Breast epithelium (tissue), 4 donors: ENCODE data around the gene ANKS3. TPM values are rescaled to one million over a fixed set of nuclear protein-coding genes. Genes with fewer than 3 reads are reported as not detected.

ENCODE experiments used
- DNase-seq, 2 donors: peaks; one replicate each; pipeline ENCODE4 v3.0.0-alpha.2; 2019; ENCODE audit warnings: low spot score in 2 of 2
- H3K27ac ChIP-seq, 2 donors: fragments of 200-600 bp; sonication (generic) in 1 of 2; one replicate each; pipeline ENCODE4 v1.5.1; 2016 to 2019; ENCODE audit warnings: mild to moderate bottlenecking in 1 of 2
- H3K27me3 ChIP-seq, 2 donors: fragments of 200-600 bp; sonication (generic) in 1 of 2; one replicate each; pipeline versions ENCODE4 v1.5.1 to v1.6.0; 2017 to 2019; ENCODE audit warnings: control low read depth in 1 of 2, mild to moderate bottlenecking in 1 of 2
- H3K36me3 ChIP-seq: fragments of 200-600 bp; one replicate; pipeline ENCODE4 v1.5.1; 2019
- H3K4me1 ChIP-seq, 2 donors: fragments of 200-600 bp; sonication (generic); one replicate each; pipeline ENCODE4 v1.5.1; 2016 to 2019; ENCODE audit warnings: control low read depth in 1 of 2
- H3K4me3 ChIP-seq, 3 donors: fragments of 200-600 bp; sonication (generic); 1 replicate in 2 of 3; 2 replicates in 1 of 3; pipeline ENCODE4 v1.5.1; 2016 to 2019; ENCODE audit warnings: mild to moderate bottlenecking in 3 of 3, moderate library complexity in 2 of 3
- H3K9me3 ChIP-seq, 2 donors: fragments of 200-600 bp; sonication (generic) in 1 of 2; one replicate each; pipeline ENCODE4 v1.5.1; 2016 to 2019; ENCODE audit warnings: control low read depth in 1 of 2
- CTCF ChIP-seq, 3 donors: fragments of 450-650 bp; IDR thresholded peaks; one replicate each; pipeline ENCODE4 v1.5.1; 2016 to 2017; ENCODE audit warnings: antibody characterized with exemption in 3 of 3, mild to moderate bottlenecking in 3 of 3, moderate library complexity in 3 of 3
- POLR2A ChIP-seq: fragments of 450-650 bp; IDR thresholded peaks from one replicate; pipeline ENCODE4 v1.6.1; 2016; ENCODE audit warnings: antibody characterized with exemption, mild to moderate bottlenecking, moderate library complexity
- POLR2AphosphoS5 ChIP-seq, 3 donors: sonication (generic); formaldehyde crosslinking; IDR thresholded peaks; one replicate each; pipeline ENCODE4 v1.6.1; 2017; ENCODE audit warnings: antibody characterized with exemption in 3 of 3
- intact Hi-C: fragments of 100-400 bp; cut with DNase I; formaldehyde crosslinking; loops from one replicate; pipeline ENCODE4 v1.15.1; 2023; ENCODE audit warnings: low total_unique reads
- total RNA-seq, 3 donors: library from RNA; depleted of rRNA; stranded (reverse); fragments of >200 nt; gene quantifications; one replicate each; pipeline ENCODE4 v1.1.0, GENCODE V29; 2016

Gene ANKS3
- total RNA-seq, 3 donors from 2014 or later, result 12.6 to 33.1 (median 23.6) TPM

GRCh38 chr16:4673387-4674046 lies 60.6 kb downstream of the ANKS3 start:
- Histone ChIP-seq H3K9me3 (no peaks in the 10 kb centered on the region), H3K4me1 (no peaks in the 10 kb centered on the region), H3K27ac (no peak overlapping the region), H3K4me3 (no peak overlapping the region), H3K36me3 (no peaks in the 10 kb centered on the region), H3K27me3 (no peaks in the 10 kb centered on the region)
- no peak for TF ChIP-seq POLR2AphosphoS5 (IDR thresholded peaks at IDR 0.05)
- no peak for TF ChIP-seq CTCF (IDR thresholded peaks at IDR 0.05)
- no peak for TF ChIP-seq POLR2A
- DNase-seq, result no peak
- intact Hi-C loops, result no loop called here

GRCh38 chr16:4668313-4668960 lies 65.6 kb downstream of the ANKS3 start:
- Histone ChIP-seq H3K27ac (no peak overlapping the region), H3K4me3 (no peak overlapping the region), H3K4me1 (no peaks in the 10 kb centered on the region), H3K36me3 (no peaks in the 10 kb centered on the region), H3K27me3 (no peaks in the 10 kb centered on the region), H3K9me3 (no peaks in the 10 kb centered on the region)
- TF ChIP-seq POLR2A, result no peak
- no peak for TF ChIP-seq POLR2AphosphoS5 (IDR thresholded peaks at IDR 0.05)
- TF ChIP-seq CTCF (IDR thresholded peaks at IDR 0.05), result no peak
- intact Hi-C loops, result no loop called here
- no peak for DNase-seq

GRCh38 chr16:4667203-4667963 lies 66.7 kb downstream of the ANKS3 start:
- no peaks in the 10 kb centered on the region for H3K9me3 ChIP-seq
- no peaks in the 10 kb centered on the region for H3K36me3 ChIP-seq
- no peak overlapping the region for H3K4me3 ChIP-seq
- intact Hi-C loops, result no loop called here
- TF ChIP-seq POLR2A, result no peak
- TF ChIP-seq POLR2AphosphoS5 (IDR thresholded peaks at IDR 0.05), result no peak
- TF ChIP-seq CTCF (IDR thresholded peaks at IDR 0.05), result no peak
- no peaks in the 10 kb centered on the region for H3K27me3 ChIP-seq
- no peak overlapping the region for H3K27ac ChIP-seq
- H3K4me1 ChIP-seq, result no peaks in the 10 kb centered on the region
- DNase-seq, result no peak

- H3K36me3 ChIP-seq, result no peaks in the 10 kb centered on the region
- H3K9me3 ChIP-seq, result no peaks in the 10 kb centered on the region
- no peak overlapping the region for H3K27ac ChIP-seq
- TF ChIP-seq POLR2AphosphoS5 (IDR thresholded peaks at IDR 0.05), result no peak
- TF ChIP-seq POLR2A, result no peak
- TF ChIP-seq CTCF (IDR thresholded peaks at IDR 0.05), result no peak
- DNase-seq, result no peak
- intact Hi-C loops, result no loop called here
- H3K4me1 ChIP-seq, result peaks cover 0 to 3% of the 10 kb centered on the region in 2 donors
- H3K27me3 ChIP-seq, result no peaks in the 10 kb centered on the region
- no peak overlapping the region for H3K4me3 ChIP-seq
These were observed 67.4 kb downstream of the ANKS3 start for GRCh38 chr16:4666537-4667202.
